ENCODE measurements around the gene TPGS2. TPM values are rescaled to one million over a fixed set of nuclear protein-coding genes. Genes with fewer than 3 reads are reported as not detected.

The TPGS2 gene
- total and polyA plus RNA-seq, 8 donors = 36.7 to 230 (median 58.0) TPM

GRCh38 chr18:36783792-36784191 lies 45.0 kb downstream of the TPGS2 start:
- peaks cover 0 to 47% (median 29%) of the 10 kb centered on the region in 4 donors for H3K36me3 ChIP-seq
- H3K27ac ChIP-seq = no peak overlapping the region
- DNase-seq = no peak
- peaks cover 0 to 11% (median 0%) of the 10 kb centered on the region in 4 donors for H3K4me1 ChIP-seq
- no peaks in the 10 kb centered on the region for H3K9me3 ChIP-seq
- intact Hi-C loops (cut with DNase I; ENCODE audit: low total_unique reads) = no loop called here
- WGBS, 5 donors = 96 to 98% (median 98%) methylated on average over 5 of the region's 5 CpGs
- H3K4me3 ChIP-seq = no peak overlapping the region
- TF ChIP-seq POLR2A (IDR thresholded peaks at IDR 0.05) = no peak
- no peak for TF ChIP-seq POLR2AphosphoS5 (IDR thresholded peaks at IDR 0.05)
- TF ChIP-seq, protein P1, sequence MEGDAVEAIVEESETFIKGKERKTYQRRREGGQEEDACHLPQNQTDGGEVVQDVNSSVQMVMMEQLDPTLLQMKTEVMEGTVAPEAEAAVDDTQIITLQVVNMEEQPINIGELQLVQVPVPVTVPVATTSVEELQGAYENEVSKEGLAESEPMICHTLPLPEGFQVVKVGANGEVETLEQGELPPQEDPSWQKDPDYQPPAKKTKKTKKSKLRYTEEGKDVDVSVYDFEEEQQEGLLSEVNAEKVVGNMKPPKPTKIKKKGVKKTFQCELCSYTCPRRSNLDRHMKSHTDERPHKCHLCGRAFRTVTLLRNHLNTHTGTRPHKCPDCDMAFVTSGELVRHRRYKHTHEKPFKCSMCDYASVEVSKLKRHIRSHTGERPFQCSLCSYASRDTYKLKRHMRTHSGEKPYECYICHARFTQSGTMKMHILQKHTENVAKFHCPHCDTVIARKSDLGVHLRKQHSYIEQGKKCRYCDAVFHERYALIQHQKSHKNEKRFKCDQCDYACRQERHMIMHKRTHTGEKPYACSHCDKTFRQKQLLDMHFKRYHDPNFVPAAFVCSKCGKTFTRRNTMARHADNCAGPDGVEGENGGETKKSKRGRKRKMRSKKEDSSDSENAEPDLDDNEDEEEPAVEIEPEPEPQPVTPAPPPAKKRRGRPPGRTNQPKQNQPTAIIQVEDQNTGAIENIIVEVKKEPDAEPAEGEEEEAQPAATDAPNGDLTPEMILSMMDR (IDR thresholded peaks at IDR 0.05) = no peak
- TF ChIP-seq EP300 (IDR thresholded peaks at IDR 0.05) = no peak
- H3K27me3 ChIP-seq = no peaks in the 10 kb centered on the region

DNA sequence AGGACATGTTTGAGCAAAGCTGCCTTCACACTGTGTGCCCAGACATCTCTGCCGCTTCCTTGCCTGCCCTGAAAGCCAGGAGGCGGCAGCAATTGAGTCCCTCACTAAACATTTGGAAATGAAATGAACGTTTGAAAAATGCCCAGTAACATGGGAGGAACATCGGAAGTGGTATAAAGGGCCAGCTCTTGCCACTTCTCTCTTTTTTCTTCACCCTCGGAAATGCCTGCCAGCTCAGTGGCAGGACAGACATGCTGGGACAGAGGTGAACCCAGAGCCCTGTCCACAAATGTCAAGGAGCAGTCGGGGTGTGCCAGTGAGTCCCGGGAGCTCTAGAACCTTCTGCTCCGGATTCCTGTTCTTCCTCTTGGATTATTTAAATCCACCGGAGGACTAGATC lies 46.1 kb downstream of the TPGS2 start:
- H3K4me3 ChIP-seq = no peak overlapping the region
- intact Hi-C loops (cut with DNase I; ENCODE audit: low total_unique reads) = no loop called here
- peaks cover 0 to 11% (median 0%) of the 10 kb centered on the region in 4 donors for H3K4me1 ChIP-seq
- TF ChIP-seq POLR2AphosphoS5 (IDR thresholded peaks at IDR 0.05) = no peak
- H3K9me3 ChIP-seq = no peaks in the 10 kb centered on the region
- H3K36me3 ChIP-seq = peaks cover 0 to 44% (median 25%) of the 10 kb centered on the region in 4 donors
- H3K27me3 ChIP-seq = no peaks in the 10 kb centered on the region
- H3K27ac ChIP-seq = no peak overlapping the region
- 85 to 92% (median 88%) methylated on average over 9 of the region's 9 CpGs for WGBS, 5 donors
- DNase-seq = no peak

DNA sequence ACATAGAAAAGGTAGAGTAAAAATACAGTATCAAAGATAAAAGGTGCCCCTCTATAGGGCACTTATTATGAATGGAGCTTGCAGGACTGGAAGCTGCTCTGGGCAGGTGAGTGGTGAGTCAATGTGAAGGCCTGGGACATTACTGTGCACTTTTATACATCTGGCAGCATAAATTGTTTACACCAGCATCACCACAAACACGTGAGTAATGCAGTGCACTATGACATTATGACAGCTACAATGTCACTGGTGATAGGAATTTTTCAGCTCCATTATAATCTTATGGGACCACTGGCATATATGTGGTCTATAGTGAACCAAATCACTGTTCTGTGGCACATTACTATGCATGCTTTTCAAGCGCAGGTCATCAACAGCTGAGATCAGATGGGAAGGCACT lies 48.1 kb downstream of the TPGS2 start:
- no peak overlapping the region for H3K27ac ChIP-seq
- TF ChIP-seq, protein P1 (IDR thresholded peaks at IDR 0.05) = no peak
- TF ChIP-seq POLR2A (IDR thresholded peaks at IDR 0.05) (no peak), EP300 (IDR thresholded peaks at IDR 0.05) (no peak), POLR2AphosphoS5 (IDR thresholded peaks at IDR 0.05) (no peak)
- intact Hi-C loops (cut with DNase I; ENCODE audit: low total_unique reads) = no loop called here
- peaks cover 0 to 34% (median 21%) of the 10 kb centered on the region in 4 donors for H3K36me3 ChIP-seq
- H3K27me3 ChIP-seq = no peaks in the 10 kb centered on the region
- no peaks in the 10 kb centered on the region for H3K4me1 ChIP-seq
- WGBS, 5 donors = 68 to 80% (median 78%) methylated on average over 2 of the region's 2 CpGs
- no peak overlapping the region for H3K4me3 ChIP-seq
- no peak for DNase-seq
- H3K9me3 ChIP-seq = no peaks in the 10 kb centered on the region

DNA sequence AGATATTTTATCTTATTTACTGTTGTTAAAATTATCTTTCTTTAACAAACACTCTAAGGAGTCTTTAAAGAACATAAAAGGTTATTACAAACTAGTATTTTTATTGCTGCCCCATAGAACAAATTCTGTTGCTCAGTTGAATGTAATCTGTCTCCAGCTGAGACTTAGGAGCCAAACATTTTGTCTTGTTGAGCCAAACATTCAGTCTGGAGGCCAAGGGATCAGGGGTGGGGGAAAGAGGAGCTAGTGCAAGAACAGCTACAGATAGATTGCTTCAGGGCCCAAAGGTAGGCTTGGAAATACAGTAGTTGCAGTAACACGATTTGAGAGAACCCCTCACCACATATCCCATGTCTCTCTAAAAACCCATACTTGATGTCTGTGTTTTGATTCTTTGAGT lies 51.2 kb downstream of the TPGS2 start:
- Histone ChIP-seq H3K4me3 (no peak overlapping the region), H3K36me3 (peaks cover 0 to 31% (median 16%) of the 10 kb centered on the region in 4 donors), H3K27me3 (no peaks in the 10 kb centered on the region), H3K9me3 (no peaks in the 10 kb centered on the region), H3K27ac (no peak overlapping the region), H3K4me1 (no peaks in the 10 kb centered on the region)
- 82 to 95% (median 88%) methylated on average over 1 of the region's 1 CpG for WGBS, 5 donors
- DNase-seq = no peak
- intact Hi-C loops (cut with DNase I; ENCODE audit: low total_unique reads) = no loop called here
- TF ChIP-seq EP300 (IDR thresholded peaks at IDR 0.05) (no peak), POLR2A (IDR thresholded peaks at IDR 0.05) (no peak), POLR2AphosphoS5 (IDR thresholded peaks at IDR 0.05) (no peak)
- TF ChIP-seq, protein P1 (IDR thresholded peaks at IDR 0.05) = no peak

DNA sequence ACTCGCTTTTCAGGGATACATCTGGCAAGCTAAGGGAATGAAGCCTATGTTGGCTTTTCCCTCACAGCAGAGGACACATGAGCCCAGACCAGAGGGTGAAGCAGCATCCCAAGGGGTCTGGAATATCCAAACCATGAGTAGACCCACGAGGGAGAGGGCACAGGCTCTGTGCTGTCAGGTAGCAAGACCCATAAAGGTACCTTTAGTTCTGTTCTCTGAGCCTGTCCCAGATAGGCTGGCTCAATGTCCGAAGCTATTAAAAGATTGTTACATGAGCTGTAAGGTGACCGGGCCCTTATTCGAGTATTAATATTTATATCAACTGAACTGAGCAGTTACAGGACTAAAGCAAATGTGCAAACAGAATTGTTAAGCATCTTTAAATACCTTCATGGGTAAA lies 52.2 kb downstream of the TPGS2 start:
- intact Hi-C loops (cut with DNase I; ENCODE audit: low total_unique reads) = no loop called here

More for the DNA sequence above, 52.2 kb downstream of the TPGS2 start:
- H3K27ac ChIP-seq = no peak overlapping the region
- H3K4me3 ChIP-seq = no peak overlapping the region
- H3K9me3 ChIP-seq = no peaks in the 10 kb centered on the region
- H3K4me1 ChIP-seq = no peaks in the 10 kb centered on the region
- 90 to 93% (median 92%) methylated on average over 5 of the region's 5 CpGs for WGBS, 5 donors
- peaks cover 0 to 25% (median 10%) of the 10 kb centered on the region in 4 donors for H3K36me3 ChIP-seq
- DNase-seq = no peak
- no peaks in the 10 kb centered on the region for H3K27me3 ChIP-seq
- TF ChIP-seq, protein P1 (IDR thresholded peaks at IDR 0.05) = no peak
- TF ChIP-seq POLR2A (IDR thresholded peaks at IDR 0.05) = no peak
- TF ChIP-seq POLR2AphosphoS5 (IDR thresholded peaks at IDR 0.05) = no peak
- no peak for TF ChIP-seq EP300 (IDR thresholded peaks at IDR 0.05)

Data from stomach (tissue), 9 donors.